ENCODE results near the gene PIAS3.

PIAS3 gene

GRCh38 chr1:145858238-145858900, 512 bp downstream of the PIAS3 start:
- no peak for FAIRE-seq
- no peak for DNase-seq (ENCODE audit: insufficient read length, low spot score)
- TF ChIP-seq, protein P1, sequence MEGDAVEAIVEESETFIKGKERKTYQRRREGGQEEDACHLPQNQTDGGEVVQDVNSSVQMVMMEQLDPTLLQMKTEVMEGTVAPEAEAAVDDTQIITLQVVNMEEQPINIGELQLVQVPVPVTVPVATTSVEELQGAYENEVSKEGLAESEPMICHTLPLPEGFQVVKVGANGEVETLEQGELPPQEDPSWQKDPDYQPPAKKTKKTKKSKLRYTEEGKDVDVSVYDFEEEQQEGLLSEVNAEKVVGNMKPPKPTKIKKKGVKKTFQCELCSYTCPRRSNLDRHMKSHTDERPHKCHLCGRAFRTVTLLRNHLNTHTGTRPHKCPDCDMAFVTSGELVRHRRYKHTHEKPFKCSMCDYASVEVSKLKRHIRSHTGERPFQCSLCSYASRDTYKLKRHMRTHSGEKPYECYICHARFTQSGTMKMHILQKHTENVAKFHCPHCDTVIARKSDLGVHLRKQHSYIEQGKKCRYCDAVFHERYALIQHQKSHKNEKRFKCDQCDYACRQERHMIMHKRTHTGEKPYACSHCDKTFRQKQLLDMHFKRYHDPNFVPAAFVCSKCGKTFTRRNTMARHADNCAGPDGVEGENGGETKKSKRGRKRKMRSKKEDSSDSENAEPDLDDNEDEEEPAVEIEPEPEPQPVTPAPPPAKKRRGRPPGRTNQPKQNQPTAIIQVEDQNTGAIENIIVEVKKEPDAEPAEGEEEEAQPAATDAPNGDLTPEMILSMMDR (IDR thresholded peaks at IDR 0.05; ENCODE audit: insufficient read depth, missing control alignments): no peak

DNA sequence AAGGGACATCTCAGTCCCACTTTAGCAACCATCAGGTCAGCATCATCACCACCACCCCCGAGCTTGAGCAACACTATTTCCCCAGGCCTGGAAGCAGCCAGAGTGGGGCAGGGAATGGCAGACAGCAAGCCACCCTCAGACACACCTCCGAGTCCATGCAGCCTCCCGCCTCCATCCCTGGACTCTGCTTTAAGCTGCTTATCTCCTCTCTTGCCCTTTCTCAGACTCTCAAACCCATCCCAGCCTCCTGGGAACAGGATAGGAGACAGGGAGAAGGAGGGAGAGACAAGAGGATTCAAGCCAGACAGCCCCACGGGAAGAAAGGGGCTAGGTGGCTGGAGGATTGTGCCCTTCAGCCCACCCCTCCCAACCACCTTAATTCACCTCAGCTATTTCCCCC, 1.7 kb downstream of the PIAS3 start:
- TF ChIP-seq, protein P1 (IDR thresholded peaks at IDR 0.05; ENCODE audit: insufficient read depth, missing control alignments): no peak
- FAIRE-seq (no peak), DNase-seq (ENCODE audit: insufficient read length, low spot score) (peak; percentile 77)

- TF ChIP-seq, protein P1 (IDR thresholded peaks at IDR 0.05; ENCODE audit: insufficient read depth, missing control alignments): peak; percentile 48
- DNase-seq (ENCODE audit: insufficient read length, low spot score) (no peak), FAIRE-seq (no peak)
These were observed 3.4 kb downstream of the PIAS3 start for GRCh38 chr1:145855426-145855948.

DNA sequence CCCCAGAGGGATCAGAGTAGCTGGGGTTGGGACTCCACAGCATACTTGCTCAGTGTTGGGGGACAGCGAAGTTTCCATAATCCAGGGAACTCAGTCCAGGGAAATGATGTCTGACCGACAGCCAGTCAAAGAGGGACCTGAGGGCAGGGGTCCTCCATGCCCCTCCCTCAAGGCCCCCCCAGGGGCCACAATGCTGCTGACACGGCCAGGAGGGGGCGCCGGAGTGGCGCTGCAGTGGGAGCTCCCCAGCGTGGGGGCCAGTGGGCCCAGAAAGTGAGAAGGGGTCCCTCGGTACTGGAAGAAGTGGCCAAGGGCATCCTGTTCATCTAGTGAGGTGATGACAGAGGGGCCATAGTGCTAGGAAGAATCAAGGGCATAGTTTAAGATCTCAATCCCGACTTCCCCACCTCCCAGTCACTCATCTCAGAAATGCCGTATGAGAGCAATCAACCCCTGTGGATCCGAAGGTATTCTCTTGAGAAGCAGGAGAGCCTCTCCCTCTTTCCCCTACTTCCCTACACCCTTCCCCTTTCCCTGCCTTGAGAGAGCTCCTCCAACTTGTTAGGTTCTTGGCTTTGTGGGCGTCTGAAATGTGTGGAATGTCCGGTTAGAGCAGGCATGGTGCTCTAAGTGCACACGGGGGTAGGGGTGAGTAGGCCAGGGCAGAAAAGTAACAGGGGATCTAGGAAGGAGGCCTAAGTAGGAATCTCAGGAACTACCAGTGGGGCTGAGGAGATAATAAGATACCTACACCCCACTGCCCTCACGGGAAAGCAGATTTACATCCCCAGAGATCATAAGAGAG, 9.3 kb downstream of the PIAS3 start:
- FAIRE-seq (no peak), DNase-seq (ENCODE audit: insufficient read length, low spot score) (no peak)
- TF ChIP-seq, protein P1 (IDR thresholded peaks at IDR 0.05; ENCODE audit: insufficient read depth, missing control alignments): peak; percentile 13

DNA sequence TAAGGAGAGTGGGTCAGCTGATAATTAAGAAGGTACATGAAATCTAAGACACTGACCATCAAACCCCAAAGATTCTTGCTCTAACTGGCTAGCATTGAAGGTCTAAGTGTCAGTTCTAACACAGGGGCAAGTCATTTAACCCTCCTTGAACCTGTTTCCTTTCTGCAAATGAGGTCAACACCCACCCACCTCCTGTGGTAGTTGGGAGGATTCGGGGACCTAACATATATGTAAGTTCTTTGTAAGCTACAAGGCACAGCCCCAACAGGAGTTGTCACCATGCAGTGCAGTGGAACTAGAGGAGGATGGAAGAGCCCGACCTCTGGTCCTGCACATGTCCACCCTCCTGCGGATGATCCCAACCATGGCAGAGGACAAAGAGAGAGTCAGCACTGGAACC, 11.1 kb downstream of the PIAS3 start:
- FAIRE-seq: no peak
- TF ChIP-seq, protein P1 (IDR thresholded peaks at IDR 0.05; ENCODE audit: insufficient read depth, missing control alignments): no peak
- DNase-seq (ENCODE audit: insufficient read length, low spot score): no peak

GRCh38 chr1:145846201-145846612, 12.7 kb downstream of the PIAS3 start:
- TF ChIP-seq, protein P1 (IDR thresholded peaks at IDR 0.05; ENCODE audit: insufficient read depth, missing control alignments): peak; percentile 29
- DNase-seq (ENCODE audit: insufficient read length, low spot score): no peak
- FAIRE-seq: no peak
